ENCODE measurements around the gene GLP1R.

Gene GLP1R

DNA sequence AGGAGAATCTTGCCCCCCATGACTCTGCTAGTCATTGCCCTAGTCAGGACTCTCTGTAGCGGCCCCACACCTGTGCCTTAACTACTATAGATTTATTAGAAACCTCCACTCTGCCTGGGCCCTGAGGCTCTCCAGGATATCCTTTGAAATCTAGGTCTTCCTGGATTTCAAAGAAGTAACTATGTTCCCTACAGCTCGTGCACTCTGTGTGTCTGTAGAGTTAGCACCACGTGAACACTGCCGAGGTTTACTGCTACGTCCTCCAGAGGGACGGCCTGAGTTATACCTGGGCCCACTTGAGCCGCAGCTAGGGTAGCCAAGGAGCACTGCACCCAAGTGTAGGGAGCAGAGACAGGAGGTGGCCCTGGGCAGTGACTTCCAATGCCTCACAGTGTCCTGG, 19.8 kb downstream of the GLP1R start:
- TF ChIP-seq, protein P1, sequence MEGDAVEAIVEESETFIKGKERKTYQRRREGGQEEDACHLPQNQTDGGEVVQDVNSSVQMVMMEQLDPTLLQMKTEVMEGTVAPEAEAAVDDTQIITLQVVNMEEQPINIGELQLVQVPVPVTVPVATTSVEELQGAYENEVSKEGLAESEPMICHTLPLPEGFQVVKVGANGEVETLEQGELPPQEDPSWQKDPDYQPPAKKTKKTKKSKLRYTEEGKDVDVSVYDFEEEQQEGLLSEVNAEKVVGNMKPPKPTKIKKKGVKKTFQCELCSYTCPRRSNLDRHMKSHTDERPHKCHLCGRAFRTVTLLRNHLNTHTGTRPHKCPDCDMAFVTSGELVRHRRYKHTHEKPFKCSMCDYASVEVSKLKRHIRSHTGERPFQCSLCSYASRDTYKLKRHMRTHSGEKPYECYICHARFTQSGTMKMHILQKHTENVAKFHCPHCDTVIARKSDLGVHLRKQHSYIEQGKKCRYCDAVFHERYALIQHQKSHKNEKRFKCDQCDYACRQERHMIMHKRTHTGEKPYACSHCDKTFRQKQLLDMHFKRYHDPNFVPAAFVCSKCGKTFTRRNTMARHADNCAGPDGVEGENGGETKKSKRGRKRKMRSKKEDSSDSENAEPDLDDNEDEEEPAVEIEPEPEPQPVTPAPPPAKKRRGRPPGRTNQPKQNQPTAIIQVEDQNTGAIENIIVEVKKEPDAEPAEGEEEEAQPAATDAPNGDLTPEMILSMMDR (IDR thresholded peaks at IDR 0.05; ENCODE audit: insufficient read depth, low read length, poor library complexity, severe bottlenecking), result no peak
- Histone ChIP-seq H3K27me3 (replicated peaks; ENCODE audit: control insufficient read depth, insufficient read depth, low read length) (no peaks in the 10 kb centered on the region; the same call in 1 of the 2 replicates), H3K36me3 (ENCODE audit: control insufficient read depth, insufficient read depth, low read length) (no peaks in the 10 kb centered on the region), H3K4me3 (replicated peaks; ENCODE audit: low read depth, low read length) (no peak overlapping the region)
- DNase-seq (ENCODE audit: extremely low read depth, insufficient read length), result no peak

DNA sequence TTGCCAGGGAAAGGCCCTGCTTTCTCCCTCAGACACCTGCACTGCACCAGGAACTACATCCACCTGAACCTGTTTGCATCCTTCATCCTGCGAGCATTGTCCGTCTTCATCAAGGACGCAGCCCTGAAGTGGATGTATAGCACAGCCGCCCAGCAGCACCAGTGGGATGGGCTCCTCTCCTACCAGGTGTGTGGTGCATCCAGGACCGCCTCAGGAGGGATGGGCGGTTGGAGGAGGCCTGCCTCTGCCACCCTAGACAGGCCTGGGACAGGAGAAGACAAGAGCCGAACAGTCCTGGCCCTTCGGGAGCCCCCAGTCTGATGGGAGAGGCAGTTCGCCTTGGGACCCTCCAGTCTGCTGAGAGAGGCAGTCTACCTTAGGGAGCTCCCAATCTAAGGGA, 24.2 kb downstream of the GLP1R start:
- Histone ChIP-seq H3K4me3 (replicated peaks; ENCODE audit: low read depth, low read length) (no peak overlapping the region), H3K36me3 (ENCODE audit: control insufficient read depth, insufficient read depth, low read length) (no peaks in the 10 kb centered on the region), H3K27me3 (replicated peaks; ENCODE audit: control insufficient read depth, insufficient read depth, low read length) (no peaks in the 10 kb centered on the region; the same call in 1 of the 2 replicates)
- no peak for DNase-seq (ENCODE audit: extremely low read depth, insufficient read length)
- TF ChIP-seq, protein P1 (IDR thresholded peaks at IDR 0.05; ENCODE audit: insufficient read depth, low read length, poor library complexity, severe bottlenecking), result no peak

DNA sequence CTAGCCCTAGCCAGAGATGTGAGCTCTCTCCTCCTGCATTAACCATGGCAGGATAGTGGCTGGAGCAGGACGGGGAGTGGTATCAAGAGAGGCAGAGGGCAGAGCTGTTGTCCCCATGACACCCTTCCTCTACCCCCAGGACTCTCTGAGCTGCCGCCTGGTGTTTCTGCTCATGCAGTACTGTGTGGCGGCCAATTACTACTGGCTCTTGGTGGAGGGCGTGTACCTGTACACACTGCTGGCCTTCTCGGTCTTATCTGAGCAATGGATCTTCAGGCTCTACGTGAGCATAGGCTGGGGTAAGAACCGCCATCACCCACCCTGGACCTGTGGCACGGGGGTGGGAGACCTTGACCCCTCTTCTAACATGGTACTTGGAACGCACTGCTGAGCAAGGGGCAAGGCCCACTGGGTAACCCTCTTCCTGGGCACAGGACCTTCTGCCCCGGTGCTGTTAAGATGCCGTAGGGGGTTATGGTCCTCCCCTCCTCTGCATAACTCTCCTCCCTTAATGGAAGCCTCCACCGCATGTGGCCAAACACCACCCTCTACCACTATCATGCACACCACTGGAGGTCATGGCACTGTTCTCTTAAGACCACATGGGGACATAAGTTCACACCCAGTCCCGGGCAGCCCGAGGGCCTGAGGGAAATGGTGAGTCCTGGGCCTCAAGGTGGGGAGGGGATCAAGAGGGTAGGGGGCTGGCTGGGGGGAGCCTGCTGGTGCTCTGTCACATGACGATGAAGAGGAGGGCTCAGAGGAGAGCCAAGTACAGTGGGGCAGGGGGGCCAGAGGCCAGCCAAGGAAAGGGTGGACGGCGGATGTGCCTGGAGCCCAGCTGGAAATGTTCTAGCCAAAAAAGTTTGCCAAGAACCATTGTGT, 25.1 kb downstream of the GLP1R start:
- no peak for DNase-seq (ENCODE audit: extremely low read depth, insufficient read length)
- Histone ChIP-seq H3K4me3 (replicated peaks; ENCODE audit: low read depth, low read length) (no peak overlapping the region), H3K27me3 (replicated peaks; ENCODE audit: control insufficient read depth, insufficient read depth, low read length) (no peaks in the 10 kb centered on the region; the same call in 1 of the 2 replicates), H3K36me3 (ENCODE audit: control insufficient read depth, insufficient read depth, low read length) (no peaks in the 10 kb centered on the region)
- TF ChIP-seq, protein P1 (IDR thresholded peaks at IDR 0.05; ENCODE audit: insufficient read depth, low read length, poor library complexity, severe bottlenecking), result no peak

DNA sequence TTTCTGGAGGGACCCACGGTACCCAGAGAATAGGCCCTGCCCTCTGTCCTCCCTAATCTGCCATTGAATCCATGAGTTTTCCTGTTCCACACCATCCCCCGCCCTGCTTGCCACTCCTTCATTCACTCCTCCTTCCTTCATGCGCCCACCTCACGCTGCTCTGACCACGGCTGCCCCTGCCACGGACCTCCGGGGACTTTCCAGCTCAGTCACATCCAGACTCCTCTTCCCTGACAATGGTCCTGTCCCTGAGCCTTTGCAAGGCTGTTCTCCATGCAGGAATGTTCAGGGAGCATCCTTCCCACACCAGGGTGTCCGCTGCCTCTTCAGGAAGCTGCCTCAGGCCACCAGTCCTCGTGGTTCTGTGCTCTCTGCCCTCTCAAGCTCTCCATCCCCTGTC, 25.9 kb downstream of the GLP1R start:
- Histone ChIP-seq H3K36me3 (ENCODE audit: control insufficient read depth, insufficient read depth, low read length) (no peaks in the 10 kb centered on the region), H3K4me3 (replicated peaks; ENCODE audit: low read depth, low read length) (no peak overlapping the region), H3K27me3 (replicated peaks; ENCODE audit: control insufficient read depth, insufficient read depth, low read length) (no peaks in the 10 kb centered on the region; the same call in 1 of the 2 replicates)
- TF ChIP-seq, protein P1 (IDR thresholded peaks at IDR 0.05; ENCODE audit: insufficient read depth, low read length, poor library complexity, severe bottlenecking), result no peak
- no peak for DNase-seq (ENCODE audit: extremely low read depth, insufficient read length)

DNA sequence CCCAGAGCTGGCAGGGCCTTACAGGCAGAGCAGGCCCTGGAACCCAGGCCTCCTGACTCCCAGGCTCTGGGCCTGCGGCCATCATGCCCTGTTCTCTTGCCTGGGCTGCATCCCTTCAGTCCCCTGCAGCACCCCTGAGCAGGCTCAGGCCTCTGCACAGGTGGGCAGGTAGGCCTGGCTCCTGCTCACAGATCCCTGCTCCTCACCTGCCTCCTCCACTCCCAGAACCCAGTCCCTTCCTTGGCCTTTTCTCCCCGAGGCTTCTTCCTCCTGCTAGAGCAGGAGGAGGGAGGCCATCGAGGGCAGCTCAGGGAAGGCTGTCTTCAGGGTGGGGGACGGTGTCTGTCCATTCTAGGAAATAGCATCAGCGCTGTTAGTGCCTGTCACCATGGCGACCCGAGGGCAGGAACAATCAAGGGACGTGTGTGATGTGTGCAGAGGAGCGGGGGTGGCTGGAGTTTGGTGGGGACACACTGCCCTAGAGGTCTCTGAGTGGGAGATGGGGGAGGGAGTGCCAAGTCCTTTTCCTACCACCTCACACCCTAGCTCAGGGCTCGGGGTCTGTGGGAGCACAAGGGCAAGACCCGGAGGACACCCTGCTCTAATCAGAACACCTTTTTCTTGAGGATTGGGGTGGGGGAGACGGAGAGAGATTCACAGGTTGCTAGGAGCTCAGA, 26.6 kb downstream of the GLP1R start:
- DNase-seq (ENCODE audit: extremely low read depth, insufficient read length), result no peak
- TF ChIP-seq, protein P1 (IDR thresholded peaks at IDR 0.05; ENCODE audit: insufficient read depth, low read length, poor library complexity, severe bottlenecking), result no peak
- no peak overlapping the region for H3K4me3 ChIP-seq (replicated peaks; ENCODE audit: low read depth, low read length)
- H3K27me3 ChIP-seq (replicated peaks; ENCODE audit: control insufficient read depth, insufficient read depth, low read length), result no peaks in the 10 kb centered on the region; the same call in 1 of the 2 replicates
- no peaks in the 10 kb centered on the region for H3K36me3 ChIP-seq (ENCODE audit: control insufficient read depth, insufficient read depth, low read length)

All from GM06990 (cell line).